AML-193 (cell line): ENCODE results near the gene ATP6V1G3.
"Not testable (repeated sequence)": the region's sequence is repeated elsewhere in the genome, so short reads cannot be mapped to it uniquely, and the experiment has no call there.

Source experiments
- DNase-seq, 2 experiments: peaks; one replicate each; lab custom pipeline; 2025; lab: John Stamatoyannopoulos, UW

ATP6V1G3 gene

DNA sequence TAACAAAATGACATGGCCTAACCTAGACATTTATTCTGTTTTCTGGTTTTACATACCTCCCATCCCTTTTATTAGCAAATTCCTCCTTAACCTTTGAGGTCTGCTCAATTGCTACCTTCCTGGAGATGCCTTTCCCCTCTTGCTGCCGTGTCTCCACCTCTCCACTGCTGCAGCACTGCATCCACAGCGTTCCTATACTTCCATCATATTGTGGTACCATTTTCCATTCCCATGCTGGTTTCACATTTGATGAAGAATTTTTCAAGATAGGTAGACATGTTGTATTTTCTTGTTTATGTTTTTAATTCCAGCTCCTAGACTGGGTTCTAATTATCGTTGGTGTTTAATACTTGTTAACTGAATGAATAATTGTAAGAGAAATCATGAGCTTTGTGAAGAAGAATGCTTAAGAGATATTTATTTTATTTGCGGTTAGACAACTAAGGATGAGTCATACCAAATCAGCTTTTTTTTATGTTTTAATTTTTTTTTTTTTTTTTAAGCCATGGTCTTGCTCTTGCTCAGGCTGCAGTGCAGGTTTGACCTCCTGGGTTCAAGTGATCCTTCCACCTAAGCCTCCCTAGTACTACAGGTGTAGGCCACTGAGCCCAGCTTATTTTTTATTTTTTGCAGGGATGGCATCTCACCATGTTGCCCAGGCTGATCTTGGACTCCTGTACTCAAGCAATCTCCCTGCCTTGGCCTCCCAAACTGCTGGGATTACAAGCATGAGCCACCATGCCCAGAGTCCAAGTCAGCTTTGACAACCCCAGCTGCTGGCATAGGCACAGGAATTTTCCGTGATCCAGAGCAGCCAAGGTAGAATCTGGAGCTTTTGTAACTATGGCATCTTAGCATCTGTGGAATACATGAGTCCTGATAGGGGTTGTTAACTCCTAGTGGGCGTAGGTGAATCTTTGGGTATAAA lies 44.0 kb downstream of the ATP6V1G3 start:
- no peak for DNase-seq

DNA sequence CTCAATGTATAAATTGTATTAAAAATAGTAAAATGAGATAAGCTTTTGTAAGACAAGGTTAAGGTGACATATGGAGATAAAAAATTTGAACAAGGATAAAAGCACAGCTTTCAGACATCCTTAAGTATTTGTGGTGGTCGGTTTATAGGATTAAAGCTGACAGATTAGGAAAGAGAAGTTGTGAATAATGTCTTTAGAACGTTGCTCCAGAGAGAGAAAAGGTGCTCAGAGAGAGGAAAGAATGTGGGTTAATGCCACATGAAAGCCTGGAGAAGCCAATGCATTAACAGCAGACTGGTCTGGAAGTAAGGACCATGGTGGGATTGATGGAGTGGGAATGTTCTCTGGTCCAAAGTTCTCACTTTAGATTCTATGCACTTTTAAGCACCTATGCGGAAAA lies 44.8 kb downstream of the ATP6V1G3 start:
- no peak for DNase-seq

DNA sequence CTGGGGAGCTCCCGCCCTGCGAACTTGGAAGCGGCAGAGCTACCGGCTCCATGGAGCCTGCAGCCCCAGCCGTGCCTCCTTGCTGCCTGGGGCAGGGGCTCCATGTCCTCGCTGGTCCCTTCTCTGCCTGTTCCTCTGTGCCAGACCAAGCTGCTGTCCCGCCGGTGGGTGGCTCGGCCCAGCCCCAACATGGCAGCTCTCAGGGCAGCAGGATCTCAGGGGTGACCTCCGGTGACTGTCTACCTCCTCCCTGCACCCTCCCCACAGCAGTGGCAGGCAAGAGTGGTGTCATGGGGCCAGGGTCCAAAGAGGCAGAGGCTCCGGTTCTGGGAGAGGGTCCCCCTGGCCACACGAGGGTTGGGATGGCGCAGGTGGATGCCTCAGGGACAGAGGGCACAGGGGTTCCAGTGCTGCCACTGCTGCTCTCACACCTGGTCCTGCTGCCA lies 45.8 kb downstream of the ATP6V1G3 start:
- DNase-seq: no peak

- DNase-seq: no peak
Observed at GRCh38 chr1:198494139-198494538, 46.3 kb downstream of the ATP6V1G3 start.

GRCh38 chr1:198493329-198493728 lies 47.2 kb downstream of the ATP6V1G3 start:
- no peak for DNase-seq

GRCh38 chr1:198492872-198493271 lies 47.6 kb downstream of the ATP6V1G3 start:
- no peak for DNase-seq

- DNase-seq: no peak
Observed at GRCh38 chr1:198491596-198491995, 48.9 kb downstream of the ATP6V1G3 start.

DNA sequence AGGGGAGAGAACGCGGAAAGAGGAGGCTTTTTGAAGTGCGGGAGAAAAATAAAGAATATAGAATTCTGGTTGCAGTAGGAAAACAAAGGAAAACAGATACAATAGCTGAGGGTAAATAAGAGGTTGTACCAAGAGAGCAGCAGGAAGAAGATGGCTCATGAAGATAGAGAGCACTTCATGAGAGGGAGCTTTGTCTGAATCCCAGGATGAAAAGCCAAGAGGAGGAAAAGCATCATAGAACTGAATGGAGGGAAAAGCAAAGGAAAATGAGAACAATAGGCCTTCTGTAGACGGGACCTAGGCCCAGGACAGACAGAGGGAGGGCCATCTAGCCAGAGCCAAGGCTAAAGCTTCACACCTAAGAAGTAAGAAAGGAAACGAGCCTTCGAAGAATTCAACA lies 49.5 kb downstream of the ATP6V1G3 start:
- DNase-seq: no peak

DNA sequence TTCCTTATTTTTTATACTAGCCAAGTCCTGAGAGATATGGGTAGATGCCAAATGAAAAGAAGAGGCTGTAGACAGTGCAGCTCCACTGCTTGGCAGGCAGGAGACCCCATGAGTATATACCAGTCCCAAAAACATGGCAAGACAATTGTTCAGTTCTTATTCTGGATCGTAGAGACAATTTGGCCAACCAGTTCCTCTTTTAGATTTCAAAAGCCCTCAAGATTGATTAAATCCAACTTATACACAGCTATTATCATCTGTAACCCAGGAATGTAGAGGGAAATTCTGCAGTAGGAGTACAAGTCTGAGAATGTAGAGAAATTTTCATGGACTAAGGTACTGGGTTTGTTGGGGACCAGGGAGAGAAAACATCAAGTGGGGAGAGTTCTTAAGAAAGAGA lies 50.3 kb downstream of the ATP6V1G3 start:
- no peak for DNase-seq

GRCh38 chr1:198486903-198487302 lies 53.6 kb downstream of the ATP6V1G3 start:
- no peak for DNase-seq

GRCh38 chr1:198483645-198484044 lies 56.8 kb downstream of the ATP6V1G3 start:
- no peak for DNase-seq

- no peak for DNase-seq
Observed at GRCh38 chr1:198483006-198483405, 57.5 kb downstream of the ATP6V1G3 start.

- DNase-seq: peak; percentile 13 to 17
Observed at GRCh38 chr1:198481661-198482060, 58.8 kb downstream of the ATP6V1G3 start.

DNA sequence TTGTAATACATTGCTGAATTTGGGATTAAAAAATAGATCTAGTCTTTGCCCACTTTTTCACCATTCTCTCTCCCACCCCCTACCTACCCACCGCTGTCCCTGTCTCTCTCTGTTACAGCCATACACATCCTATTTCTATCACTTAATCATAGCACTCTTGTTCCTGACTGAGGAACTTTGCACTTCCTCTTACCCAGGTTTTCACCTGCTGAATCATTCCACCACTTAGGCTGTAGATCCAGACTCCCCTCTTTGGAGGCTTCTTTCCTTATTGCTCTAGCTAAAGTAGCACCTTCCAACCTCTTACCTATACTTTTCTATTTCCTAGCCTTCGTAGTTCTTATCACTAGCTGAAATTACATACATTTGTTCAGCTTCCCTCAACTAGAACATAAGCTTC lies 59.6 kb downstream of the ATP6V1G3 start:
- no peak for DNase-seq

- DNase-seq: not testable (repeated sequence)
Observed at GRCh38 chr1:198477354-198477753, 63.1 kb downstream of the ATP6V1G3 start.
